Measurements from ENCODE around the gene TNRC6C.

Gene TNRC6C

GRCh38 chr17:77925831-77926543 is 32.5 kb upstream of the TNRC6C start:
- no peak for TF ChIP-seq GATA3 (IDR thresholded peaks at IDR 0.05; ENCODE audit: low read depth, low read length)
- TF ChIP-seq GATA2 (IDR thresholded peaks at IDR 0.05; ENCODE audit: low read depth, low read length), result no peak

DNA sequence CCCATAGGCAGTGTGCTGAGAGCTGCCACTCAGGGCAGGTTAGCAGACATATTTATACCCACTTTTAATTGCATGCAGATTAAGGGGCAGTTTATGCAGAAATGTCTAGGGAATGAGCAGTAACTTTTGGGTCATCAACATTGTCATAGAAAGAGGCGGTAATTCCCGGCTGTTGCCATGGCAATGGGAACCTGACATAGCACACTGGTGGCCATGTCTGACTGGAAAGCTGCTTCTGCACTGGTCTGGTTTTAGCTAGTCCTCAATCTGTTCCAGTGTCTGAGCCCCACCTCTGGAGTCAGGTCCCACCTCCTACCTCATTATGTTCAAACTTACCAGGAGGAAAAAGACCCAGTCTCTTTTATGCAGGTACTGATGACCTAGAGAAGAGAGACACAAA is 31.5 kb upstream of the TNRC6C start:
- no peak for TF ChIP-seq GATA3 (IDR thresholded peaks at IDR 0.05; ENCODE audit: low read depth, low read length)
- no peak for TF ChIP-seq GATA2 (IDR thresholded peaks at IDR 0.05; ENCODE audit: low read depth, low read length)

DNA sequence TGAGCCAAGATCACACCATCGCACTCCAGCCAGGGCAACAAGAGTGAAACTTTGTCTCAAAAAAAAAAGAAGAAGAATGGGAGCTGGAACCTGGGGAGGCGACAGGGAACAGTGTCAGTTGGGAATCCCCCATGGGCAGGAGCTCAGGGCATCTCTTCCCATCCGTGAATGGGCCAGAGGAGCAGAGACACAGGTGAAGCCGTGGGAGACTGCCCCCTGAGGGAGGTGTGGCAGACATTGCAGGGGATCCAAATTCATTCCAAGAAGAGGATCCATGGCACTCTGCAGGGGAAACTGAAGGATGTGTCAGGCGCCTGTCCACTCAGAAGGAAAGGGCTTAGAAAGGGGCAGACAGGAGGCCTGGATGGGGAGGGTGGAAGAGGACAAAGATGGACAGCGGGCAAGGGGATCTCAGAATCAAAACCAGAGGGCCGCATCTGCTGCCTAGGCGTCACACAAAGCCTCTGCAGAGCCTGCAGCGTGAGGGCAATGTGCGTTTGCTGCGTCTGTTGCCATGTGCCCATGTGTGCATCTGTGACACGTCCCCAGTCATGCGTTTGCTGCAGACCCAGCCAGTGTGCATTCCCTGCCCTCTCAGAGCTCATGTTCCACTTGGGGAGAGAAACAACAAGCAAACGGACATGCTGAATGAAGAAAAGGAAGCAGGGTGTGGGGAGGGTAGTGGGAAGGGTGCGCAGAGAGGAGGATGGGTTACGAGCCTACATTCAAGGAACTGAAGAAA is 30.6 kb upstream of the TNRC6C start:
- no peak for TF ChIP-seq GATA2 (IDR thresholded peaks at IDR 0.05; ENCODE audit: low read depth, low read length)
- no peak for TF ChIP-seq GATA3 (IDR thresholded peaks at IDR 0.05; ENCODE audit: low read depth, low read length)

DNA sequence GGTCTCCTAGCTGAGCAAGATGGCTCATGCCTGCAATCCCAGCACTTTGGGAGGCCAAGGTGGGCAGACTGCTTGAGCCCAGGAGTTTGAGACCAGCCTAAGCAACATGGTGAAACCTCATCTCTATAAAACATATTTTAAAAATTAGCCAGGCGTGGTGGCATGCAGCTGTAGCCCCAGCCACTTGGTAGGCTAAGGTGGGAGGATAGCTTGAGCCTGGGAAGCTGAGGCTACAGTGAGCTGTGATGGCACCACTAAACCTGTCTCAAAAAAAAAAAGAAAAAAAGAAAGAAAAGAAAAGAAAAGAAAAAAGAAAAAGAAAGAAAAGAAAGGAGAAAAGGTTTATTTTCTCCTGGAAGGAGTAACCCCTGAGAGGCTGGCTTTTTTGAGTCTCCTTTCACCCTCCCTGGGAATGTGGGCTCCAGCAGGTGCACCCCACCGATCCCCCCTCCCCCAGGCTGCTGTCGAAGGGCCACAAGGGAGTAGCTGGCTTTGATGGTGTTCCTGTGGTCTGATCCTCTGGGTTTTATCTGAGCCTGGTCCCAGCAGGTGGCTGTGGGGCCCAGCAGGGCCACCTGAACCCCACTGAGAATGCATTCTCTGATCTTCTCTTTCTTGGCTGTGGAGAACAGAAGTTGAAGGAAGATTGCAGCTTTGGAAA is 29.9 kb upstream of the TNRC6C start:
- TF ChIP-seq GATA3 (IDR thresholded peaks at IDR 0.05; ENCODE audit: low read depth, low read length) (no peak), GATA2 (IDR thresholded peaks at IDR 0.05; ENCODE audit: low read depth, low read length) (no peak)

GRCh38 chr17:77929180-77929564 is 29.3 kb upstream of the TNRC6C start:
- no peak for TF ChIP-seq GATA2 (IDR thresholded peaks at IDR 0.05; ENCODE audit: low read depth, low read length)
- TF ChIP-seq GATA3 (IDR thresholded peaks at IDR 0.05; ENCODE audit: low read depth, low read length), result no peak

- no peak for TF ChIP-seq GATA2 (IDR thresholded peaks at IDR 0.05; ENCODE audit: low read depth, low read length)
- TF ChIP-seq GATA3 (IDR thresholded peaks at IDR 0.05; ENCODE audit: low read depth, low read length), result no peak
These were observed 28.5 kb upstream of the TNRC6C start for GRCh38 chr17:77929871-77930436.

GRCh38 chr17:77930780-77931768 is 27.4 kb upstream of the TNRC6C start:
- TF ChIP-seq GATA2 (IDR thresholded peaks at IDR 0.05; ENCODE audit: low read depth, low read length), result no peak
- TF ChIP-seq GATA3 (IDR thresholded peaks at IDR 0.05; ENCODE audit: low read depth, low read length), result no peak

GRCh38 chr17:77933777-77934398 is 24.6 kb upstream of the TNRC6C start:
- TF ChIP-seq GATA3 (IDR thresholded peaks at IDR 0.05; ENCODE audit: low read depth, low read length) (no peak), GATA2 (IDR thresholded peaks at IDR 0.05; ENCODE audit: low read depth, low read length) (no peak)

GRCh38 chr17:77935121-77935571 is 23.4 kb upstream of the TNRC6C start:
- TF ChIP-seq GATA3 (IDR thresholded peaks at IDR 0.05; ENCODE audit: low read depth, low read length) (no peak), GATA2 (IDR thresholded peaks at IDR 0.05; ENCODE audit: low read depth, low read length) (no peak)

- TF ChIP-seq GATA3 (IDR thresholded peaks at IDR 0.05; ENCODE audit: low read depth, low read length) (no peak), GATA2 (IDR thresholded peaks at IDR 0.05; ENCODE audit: low read depth, low read length) (no peak)
These were observed 21.6 kb upstream of the TNRC6C start for GRCh38 chr17:77936881-77937280.

DNA sequence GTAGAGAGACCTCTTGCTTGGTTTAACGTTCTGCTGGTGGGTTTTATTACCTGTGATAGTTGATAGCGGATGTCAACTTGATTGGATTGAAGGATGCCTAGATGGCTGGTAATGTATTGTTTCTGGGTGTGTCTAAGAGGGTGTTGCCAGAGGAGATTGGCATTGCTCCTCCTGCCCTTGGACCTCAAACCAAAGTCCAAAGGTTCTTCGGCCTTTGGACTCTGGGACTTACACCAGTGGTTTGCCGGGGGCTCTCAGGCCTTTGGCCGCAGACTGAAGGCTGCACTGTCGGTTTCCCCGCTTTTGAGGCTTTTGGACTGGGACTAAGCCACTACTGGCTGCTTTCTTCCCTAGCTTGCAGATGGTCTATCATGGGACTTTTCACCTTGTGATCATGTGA is 17.5 kb upstream of the TNRC6C start:
- TF ChIP-seq GATA2 (IDR thresholded peaks at IDR 0.05; ENCODE audit: low read depth, low read length), result no peak

GRCh38 chr17:77942112-77942988 is 16.2 kb upstream of the TNRC6C start:
- TF ChIP-seq GATA2 (IDR thresholded peaks at IDR 0.05; ENCODE audit: low read depth, low read length) (no peak), GATA3 (IDR thresholded peaks at IDR 0.05; ENCODE audit: low read depth, low read length) (no peak)

Measured in SH-SY5Y (cell line).